K562 (cell line): ENCODE measurements around the gene SDF4. TPM values are rescaled to one million over a fixed set of nuclear protein-coding genes. Genes with fewer than 3 reads are reported as not detected.
A peak's percentile ranks its signal among the peaks of the same experiment; 100 is the strongest.

Experiments
- CBFA2T3 ChIP-seq: fragments of 450-650 bp; IDR thresholded peaks from 2 replicates; pipeline ENCODE4 v1.6.1; 2017
- CBFB ChIP-seq: sonication (generic); formaldehyde crosslinking; IDR thresholded peaks from 2 replicates; pipeline ENCODE4 v1.4.0; 2020; ENCODE audit warnings: mild to moderate bottlenecking, missing genetic modification reagents
- HDAC6 ChIP-seq: IDR thresholded peaks from 2 replicates; pipeline ENCODE4 v1.6.1; 2012; ENCODE audit warnings: low read depth, mild to moderate bottlenecking, control low read depth, inconsistent platforms, low read length, moderate library complexity
- HNRNPLL ChIP-seq: fragments of 200-400 bp; formaldehyde crosslinking; IDR thresholded peaks from 2 replicates; pipeline ENCODE4 v1.6.1; 2017; ENCODE audit warnings: low read length, low read depth, mild to moderate bottlenecking; ENCODE audit not compliant: poor library complexity, severe bottlenecking
- JUNB ChIP-seq: fragments of 450-650 bp; formaldehyde crosslinking; conservative IDR thresholded peaks from 2 replicates; pipeline ENCODE4 v1.4.0; 2020; ENCODE audit warnings: mild to moderate bottlenecking
- LARP7 ChIP-seq: fragments of 450-650 bp; IDR thresholded peaks from 2 replicates; pipeline ENCODE4 v1.6.1; 2016
- PML ChIP-seq: IDR thresholded peaks from 2 replicates; pipeline ENCODE4 v1.6.1; 2012; ENCODE audit warnings: low read length, inconsistent platforms
- RBM17 ChIP-seq: fragments of 200-400 bp; formaldehyde crosslinking; IDR thresholded peaks from 2 replicates; pipeline ENCODE4 v1.6.1; 2017; ENCODE audit warnings: low read depth, mild to moderate bottlenecking, low read length, borderline replicate concordance
- SAP30 ChIP-seq: fragments of 200-600 bp; sonication (generic); IDR thresholded peaks from 2 replicates; pipeline ENCODE4 v1.6.1; 2012; ENCODE audit warnings: borderline replicate concordance, low read depth, mild to moderate bottlenecking, moderate library complexity, low read length, control low read depth, inconsistent platforms; ENCODE audit not compliant: insufficient read depth, poor library complexity, severe bottlenecking
- SMAD2 ChIP-seq: fragments of 150-350 bp; IDR thresholded peaks from 2 replicates; pipeline ENCODE4 v1.6.1; 2014; ENCODE audit warnings: low read depth, mild to moderate bottlenecking, low read length
- SMAD3 ChIP-seq: fragments of 450-650 bp; formaldehyde crosslinking; conservative IDR thresholded peaks from 2 replicates; pipeline ENCODE4 v1.4.0; 2020; ENCODE audit warnings: mild to moderate bottlenecking
- TCF7 ChIP-seq: sonication (generic); IDR thresholded peaks from 2 replicates; pipeline ENCODE4 v1.6.1; 2016; ENCODE audit warnings: antibody characterized with exemption, borderline replicate concordance
- WHSC1 ChIP-seq: IDR thresholded peaks from one replicate; pipeline ENCODE4 v1.6.1; 2012; ENCODE audit warnings: low read length, control low read depth, inconsistent platforms
- ZBTB17 ChIP-seq: fragments of 450-650 bp; formaldehyde crosslinking; IDR thresholded peaks from 2 replicates; pipeline ENCODE4 v1.4.0; 2020; ENCODE audit warnings: mild to moderate bottlenecking
- ZBTB7A ChIP-seq: IDR thresholded peaks from 2 replicates; pipeline ENCODE4 v1.6.1; 2011; ENCODE audit warnings: low read depth, mild to moderate bottlenecking, low read length, moderate library complexity, borderline replicate concordance; ENCODE audit not compliant: control insufficient read depth
- ZFP36 ChIP-seq: fragments of 150-350 bp; IDR thresholded peaks from 2 replicates; pipeline ENCODE4 v1.6.1; 2018; ENCODE audit warnings: low read length, low read depth; ENCODE audit not compliant: partially characterized antibody
- ZNF174 ChIP-seq: fragments of 250-450 bp; sonication (Bioruptor Pico); IDR thresholded peaks from 2 replicates; pipeline ENCODE4 v1.4.0; 2020; ENCODE audit warnings: mild to moderate bottlenecking
- ZNF586 ChIP-seq: fragments of 450-650 bp; formaldehyde crosslinking; conservative IDR thresholded peaks from 2 replicates; pipeline ENCODE4 v1.4.0; 2020; ENCODE audit warnings: mild to moderate bottlenecking, moderate library complexity
- polyA plus RNA-seq, 8 experiments: library from polyadenylated mRNA; depleted of rRNA in 4 of 8; stranded (reverse) in 5 of 8; unstranded in 3 of 8; fragments of >200 nt; fragmentation: Nextera tagmentation in 2 of 8; fragmentation: Illumina TruSeq in 1 of 8; extraction: Ambion mirVana in 2 of 8; extraction: Trizol in 1 of 8; gene quantifications; 2 replicates each; pipeline versions ENCODE4 v1.2.1 to v1.2.3, GENCODE V29; 2011 to 2014; ENCODE audit warnings: inconsistent platforms in 1 of 8, missing spikeins in 1 of 8
- total RNA-seq, 7 experiments: library from RNA; depleted of rRNA in 6 of 7; stranded (reverse); fragments of >200 nt in 6 of 7; fragmentation: Illumina TruSeq in 2 of 7; extraction: Trizol in 2 of 7; gene quantifications; 2 replicates each; pipeline versions ENCODE4 v1.2.1 to v1.2.3, GENCODE V29; 2011 to 2021; ENCODE audit warnings: low replicate concordance in 1 of 7
- TF ChIP-seq, protein P1 (sequence below): fragments of 450-650 bp; IDR thresholded peaks from 2 replicates; pipeline ENCODE4 v1.6.1; 2016; ENCODE audit warnings: mild to moderate bottlenecking
- TF ChIP-seq, protein P2 (sequence below): fragments of 250-450 bp; sonication (Bioruptor Pico); IDR thresholded peaks from 2 replicates; pipeline ENCODE4 v1.4.0; 2020
- TF ChIP-seq, protein P3 (sequence below): sonication (generic); formaldehyde crosslinking; IDR thresholded peaks from 2 replicates; pipeline ENCODE4 v1.9.0; 2022; ENCODE audit warnings: mild to moderate bottlenecking, missing genetic modification reagents
- TF ChIP-seq, protein P4 (sequence below): IDR thresholded peaks from 2 replicates; pipeline ENCODE4 v1.6.1; 2014; ENCODE audit warnings: antibody characterized with exemption
- TF ChIP-seq, protein P5 (sequence below): fragments of 450-650 bp; IDR thresholded peaks from 2 replicates; pipeline ENCODE4 v1.6.1; 2014; ENCODE audit warnings: low read depth, mild to moderate bottlenecking, moderate library complexity, borderline replicate concordance

The SDF4 gene
- total and polyA plus RNA-seq, 9 of the 15 experiments (the other 6 are each of a cell fraction or from before 2014, with no cell fraction given) = 0.35 to 160 (median 65.2) TPM

DNA sequence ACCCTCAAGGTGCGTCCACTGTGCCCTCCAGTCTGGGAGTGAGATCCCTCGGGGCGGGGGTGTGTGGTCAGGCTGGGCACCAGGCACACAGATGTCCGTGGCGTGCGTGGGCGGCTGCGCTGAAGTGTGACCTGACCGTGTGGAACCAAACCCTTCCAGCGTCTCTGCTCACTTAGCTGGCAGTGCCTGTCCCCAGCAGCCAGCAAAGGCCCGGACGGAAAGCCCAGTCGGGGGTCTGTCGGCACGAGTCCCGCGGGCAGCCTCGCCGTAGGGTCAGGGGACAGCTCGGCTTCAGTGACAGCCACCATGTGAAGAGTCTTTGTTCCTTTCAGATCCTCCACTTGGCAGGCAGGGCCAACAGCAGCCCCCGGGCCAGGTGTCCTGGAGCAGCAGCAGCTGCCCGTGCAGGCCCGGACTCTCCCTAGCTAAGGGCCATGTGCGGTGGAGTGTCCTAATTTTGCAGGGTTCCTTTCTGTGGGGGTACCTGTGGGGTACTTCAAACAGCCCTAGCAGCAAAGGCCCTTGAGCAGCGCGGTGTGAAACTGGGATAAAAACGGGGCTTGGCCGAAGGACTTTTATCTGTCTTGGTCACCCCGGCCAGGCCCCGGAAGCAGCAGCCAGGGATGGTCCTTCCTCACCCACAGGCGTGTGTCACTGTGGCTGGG is 46.6 kb downstream of the SDF4 start (continued):
- TF ChIP-seq, protein P1, sequence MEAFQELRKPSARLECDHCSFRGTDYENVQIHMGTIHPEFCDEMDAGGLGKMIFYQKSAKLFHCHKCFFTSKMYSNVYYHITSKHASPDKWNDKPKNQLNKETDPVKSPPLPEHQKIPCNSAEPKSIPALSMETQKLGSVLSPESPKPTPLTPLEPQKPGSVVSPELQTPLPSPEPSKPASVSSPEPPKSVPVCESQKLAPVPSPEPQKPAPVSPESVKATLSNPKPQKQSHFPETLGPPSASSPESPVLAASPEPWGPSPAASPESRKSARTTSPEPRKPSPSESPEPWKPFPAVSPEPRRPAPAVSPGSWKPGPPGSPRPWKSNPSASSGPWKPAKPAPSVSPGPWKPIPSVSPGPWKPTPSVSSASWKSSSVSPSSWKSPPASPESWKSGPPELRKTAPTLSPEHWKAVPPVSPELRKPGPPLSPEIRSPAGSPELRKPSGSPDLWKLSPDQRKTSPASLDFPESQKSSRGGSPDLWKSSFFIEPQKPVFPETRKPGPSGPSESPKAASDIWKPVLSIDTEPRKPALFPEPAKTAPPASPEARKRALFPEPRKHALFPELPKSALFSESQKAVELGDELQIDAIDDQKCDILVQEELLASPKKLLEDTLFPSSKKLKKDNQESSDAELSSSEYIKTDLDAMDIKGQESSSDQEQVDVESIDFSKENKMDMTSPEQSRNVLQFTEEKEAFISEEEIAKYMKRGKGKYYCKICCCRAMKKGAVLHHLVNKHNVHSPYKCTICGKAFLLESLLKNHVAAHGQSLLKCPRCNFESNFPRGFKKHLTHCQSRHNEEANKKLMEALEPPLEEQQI = no peak
- no peak for TF ChIP-seq WHSC1
- no peak for TF ChIP-seq SMAD3
- no peak for TF ChIP-seq LARP7
- TF ChIP-seq, protein P2, sequence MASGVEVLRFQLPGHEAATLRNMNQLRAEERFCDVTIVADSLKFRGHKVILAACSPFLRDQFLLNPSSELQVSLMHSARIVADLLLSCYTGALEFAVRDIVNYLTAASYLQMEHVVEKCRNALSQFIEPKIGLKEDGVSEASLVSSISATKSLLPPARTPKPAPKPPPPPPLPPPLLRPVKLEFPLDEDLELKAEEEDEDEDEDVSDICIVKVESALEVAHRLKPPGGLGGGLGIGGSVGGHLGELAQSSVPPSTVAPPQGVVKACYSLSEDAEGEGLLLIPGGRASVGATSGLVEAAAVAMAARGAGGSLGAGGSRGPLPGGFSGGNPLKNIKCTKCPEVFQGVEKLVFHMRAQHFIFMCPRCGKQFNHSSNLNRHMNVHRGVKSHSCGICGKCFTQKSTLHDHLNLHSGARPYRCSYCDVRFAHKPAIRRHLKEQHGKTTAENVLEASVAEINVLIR (CRISPR knock-in tag) = no peak
- TF ChIP-seq ZFP36 = no peak
- TF ChIP-seq ZBTB7A = peak; percentile 41; the same call in 1 of the 2 replicates
- TF ChIP-seq SAP30 = no peak
- TF ChIP-seq ZNF174 (CRISPR knock-in tag) = no peak
- TF ChIP-seq CBFB = no peak
- TF ChIP-seq SMAD2 = no peak
- no peak for TF ChIP-seq ZBTB17 (CRISPR knock-in tag)
- TF ChIP-seq HNRNPLL = no peak
- no peak; the same call in 1 of the 2 replicates for TF ChIP-seq PML
- TF ChIP-seq, protein P3, sequence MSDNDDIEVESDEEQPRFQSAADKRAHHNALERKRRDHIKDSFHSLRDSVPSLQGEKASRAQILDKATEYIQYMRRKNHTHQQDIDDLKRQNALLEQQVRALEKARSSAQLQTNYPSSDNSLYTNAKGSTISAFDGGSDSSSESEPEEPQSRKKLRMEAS (CRISPR knock-in tag) = peak; percentile 47; the same call in 1 of the 2 replicates
- TF ChIP-seq CBFA2T3 = peak; percentile 77
- TF ChIP-seq, protein P4, sequence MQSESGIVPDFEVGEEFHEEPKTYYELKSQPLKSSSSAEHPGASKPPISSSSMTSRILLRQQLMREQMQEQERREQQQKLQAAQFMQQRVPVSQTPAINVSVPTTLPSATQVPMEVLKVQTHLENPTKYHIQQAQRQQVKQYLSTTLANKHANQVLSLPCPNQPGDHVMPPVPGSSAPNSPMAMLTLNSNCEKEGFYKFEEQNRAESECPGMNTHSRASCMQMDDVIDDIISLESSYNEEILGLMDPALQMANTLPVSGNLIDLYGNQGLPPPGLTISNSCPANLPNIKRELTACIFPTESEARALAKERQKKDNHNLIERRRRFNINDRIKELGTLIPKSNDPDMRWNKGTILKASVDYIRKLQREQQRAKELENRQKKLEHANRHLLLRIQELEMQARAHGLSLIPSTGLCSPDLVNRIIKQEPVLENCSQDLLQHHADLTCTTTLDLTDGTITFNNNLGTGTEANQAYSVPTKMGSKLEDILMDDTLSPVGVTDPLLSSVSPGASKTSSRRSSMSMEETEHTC = no peak
- TF ChIP-seq JUNB (CRISPR knock-in tag) = no peak
- TF ChIP-seq TCF7 = no peak
- no peak for TF ChIP-seq ZNF586
- no peak for TF ChIP-seq RBM17
- TF ChIP-seq, protein P5, sequence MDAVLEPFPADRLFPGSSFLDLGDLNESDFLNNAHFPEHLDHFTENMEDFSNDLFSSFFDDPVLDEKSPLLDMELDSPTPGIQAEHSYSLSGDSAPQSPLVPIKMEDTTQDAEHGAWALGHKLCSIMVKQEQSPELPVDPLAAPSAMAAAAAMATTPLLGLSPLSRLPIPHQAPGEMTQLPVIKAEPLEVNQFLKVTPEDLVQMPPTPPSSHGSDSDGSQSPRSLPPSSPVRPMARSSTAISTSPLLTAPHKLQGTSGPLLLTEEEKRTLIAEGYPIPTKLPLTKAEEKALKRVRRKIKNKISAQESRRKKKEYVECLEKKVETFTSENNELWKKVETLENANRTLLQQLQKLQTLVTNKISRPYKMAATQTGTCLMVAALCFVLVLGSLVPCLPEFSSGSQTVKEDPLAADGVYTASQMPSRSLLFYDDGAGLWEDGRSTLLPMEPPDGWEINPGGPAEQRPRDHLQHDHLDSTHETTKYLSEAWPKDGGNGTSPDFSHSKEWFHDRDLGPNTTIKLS = no peak
- no peak for TF ChIP-seq HDAC6
